ENCODE measurements around the gene PTGER3. TPM values are rescaled to one million over a fixed set of nuclear protein-coding genes. Genes with fewer than 3 reads are reported as not detected.

The PTGER3 gene
- total RNA-seq, 4 donors from 2014 or later: 5.8 to 20.7 (median 14.5) TPM

DNA sequence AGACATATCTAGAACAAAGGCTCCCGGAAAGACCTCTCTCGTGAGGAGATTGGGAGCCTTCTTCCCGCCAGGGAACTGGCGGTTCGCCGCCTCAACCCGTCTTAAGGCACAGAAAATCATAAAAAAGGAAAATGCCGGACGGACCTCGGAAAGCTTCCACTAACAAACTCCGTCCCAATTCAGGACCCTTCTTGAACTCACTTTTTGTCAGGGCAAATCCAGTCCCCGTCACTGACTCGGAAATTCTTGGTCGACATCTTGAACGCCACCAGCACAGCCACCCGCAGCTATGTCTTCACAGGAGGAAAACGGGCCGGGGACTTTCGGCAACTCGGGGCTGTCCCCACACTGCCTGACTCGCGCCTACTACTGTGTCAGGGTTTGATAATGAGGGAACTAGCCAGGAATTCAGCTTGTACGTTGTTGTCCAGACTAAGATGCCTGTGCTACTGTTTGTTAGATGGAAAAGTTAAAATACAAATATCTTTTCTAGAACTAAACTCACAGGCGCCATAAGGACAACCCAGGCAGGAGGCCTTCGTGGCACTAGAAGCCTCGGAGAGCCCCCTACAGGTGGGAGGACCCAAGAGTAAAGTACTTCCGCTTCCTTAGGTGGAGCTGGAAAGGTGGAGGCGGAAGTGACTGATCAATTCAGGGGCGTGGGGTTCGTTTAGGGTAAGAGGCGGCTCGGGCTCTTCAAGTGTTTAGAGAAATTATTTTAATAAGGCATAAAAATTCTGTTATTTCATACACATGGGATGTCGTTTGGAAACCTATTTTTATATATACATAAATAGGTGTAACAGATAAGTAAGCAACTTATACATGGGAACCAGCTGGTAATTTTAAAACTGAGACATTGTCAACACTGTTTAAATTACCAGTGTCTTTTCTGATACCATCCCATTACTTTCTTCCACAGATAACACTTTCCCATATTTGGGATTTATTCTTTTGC, 33.4 kb upstream of the PTGER3 start, which contains the start of gene ZRANB2:
Gene ZRANB2 (minus strand): TSS at position 297 of the 958 bp plus-strand sequence. CDS start 40 bp downstream, at position 257.
- Histone ChIP-seq H3K4me3 (peak within 1 kb of the TSS; percentile 70 to 96), H3K36me3 (peaks cover 0 to 24% of the 10 kb centered on the region in 2 donors), H3K9me3 (no peaks in the 10 kb centered on the region), H3K27me3 (no peaks in the 10 kb centered on the region), H3K4me1 (peaks cover 6 to 38% (median 14%) of the 10 kb centered on the region in 3 donors), H3K27ac (peak within 1 kb of the TSS; percentile 80 to 88 (median 86))
- ATAC-seq: peak; percentile 97
- 0% methylated on average over 21 to 23 of the region's 33 CpGs for WGBS, 2 donors (ENCODE audit: low coverage in 1 of 2)
- TF ChIP-seq, protein P1, sequence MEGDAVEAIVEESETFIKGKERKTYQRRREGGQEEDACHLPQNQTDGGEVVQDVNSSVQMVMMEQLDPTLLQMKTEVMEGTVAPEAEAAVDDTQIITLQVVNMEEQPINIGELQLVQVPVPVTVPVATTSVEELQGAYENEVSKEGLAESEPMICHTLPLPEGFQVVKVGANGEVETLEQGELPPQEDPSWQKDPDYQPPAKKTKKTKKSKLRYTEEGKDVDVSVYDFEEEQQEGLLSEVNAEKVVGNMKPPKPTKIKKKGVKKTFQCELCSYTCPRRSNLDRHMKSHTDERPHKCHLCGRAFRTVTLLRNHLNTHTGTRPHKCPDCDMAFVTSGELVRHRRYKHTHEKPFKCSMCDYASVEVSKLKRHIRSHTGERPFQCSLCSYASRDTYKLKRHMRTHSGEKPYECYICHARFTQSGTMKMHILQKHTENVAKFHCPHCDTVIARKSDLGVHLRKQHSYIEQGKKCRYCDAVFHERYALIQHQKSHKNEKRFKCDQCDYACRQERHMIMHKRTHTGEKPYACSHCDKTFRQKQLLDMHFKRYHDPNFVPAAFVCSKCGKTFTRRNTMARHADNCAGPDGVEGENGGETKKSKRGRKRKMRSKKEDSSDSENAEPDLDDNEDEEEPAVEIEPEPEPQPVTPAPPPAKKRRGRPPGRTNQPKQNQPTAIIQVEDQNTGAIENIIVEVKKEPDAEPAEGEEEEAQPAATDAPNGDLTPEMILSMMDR (IDR thresholded peaks at IDR 0.05): peak; percentile 33 to 72 (median 61)
- TF ChIP-seq POLR2AphosphoS5 (IDR thresholded peaks at IDR 0.05) (peak; percentile 50), POLR2A (IDR thresholded peaks at IDR 0.05) (peak; percentile 29 to 33), EP300 (IDR thresholded peaks at IDR 0.05) (no peak)

DNA sequence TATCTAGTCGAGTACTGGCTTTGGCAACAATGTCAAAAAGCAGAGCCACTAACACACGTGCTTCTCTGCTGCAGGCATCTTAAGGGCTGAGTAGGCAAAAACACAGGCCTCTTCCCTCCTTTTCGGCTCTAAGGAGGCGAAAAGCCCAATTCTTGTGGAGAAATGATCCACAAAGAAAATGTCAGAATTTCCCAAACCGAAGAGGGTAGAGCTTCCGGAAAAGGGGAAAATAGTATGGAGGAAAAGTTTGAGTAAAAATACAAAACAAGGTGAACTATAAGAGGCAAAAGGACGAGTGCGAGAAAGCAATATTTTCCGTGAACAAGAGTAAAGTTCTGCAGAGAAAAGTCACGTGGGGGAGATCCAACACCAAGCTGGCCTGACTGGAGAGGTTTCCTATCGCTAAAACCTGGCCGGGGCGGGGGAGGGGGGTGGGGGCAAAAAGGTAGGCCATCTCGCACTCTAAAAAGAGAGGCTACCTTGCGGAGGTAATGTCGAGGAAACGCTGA, 32.7 kb upstream of the PTGER3 start:
- TF ChIP-seq EP300 (IDR thresholded peaks at IDR 0.05): no peak
- no peak for TF ChIP-seq POLR2A (IDR thresholded peaks at IDR 0.05)
- TF ChIP-seq POLR2AphosphoS5 (IDR thresholded peaks at IDR 0.05): no peak
- TF ChIP-seq, protein P1 (IDR thresholded peaks at IDR 0.05): no peak
- peak overlapping the region; percentile 70 to 96 for H3K4me3 ChIP-seq
- H3K9me3 ChIP-seq: no peaks in the 10 kb centered on the region
- peaks cover 0 to 31% of the 10 kb centered on the region in 2 donors for H3K36me3 ChIP-seq
- H3K4me1 ChIP-seq: peaks cover 6 to 38% (median 14%) of the 10 kb centered on the region in 3 donors
- peak overlapping the region; percentile 80 to 88 (median 86) for H3K27ac ChIP-seq
- no peak for ATAC-seq
- H3K27me3 ChIP-seq: no peaks in the 10 kb centered on the region
- 0 to 2% methylated on average over 4 to 17 of the region's 17 CpGs for WGBS, 2 donors (ENCODE audit: low coverage in 1 of 2)

GRCh38 chr1:71074681-71075080, 27.1 kb upstream of the PTGER3 start:
- 86 to 100% methylated on average over 1 of the region's 1 CpG for WGBS, 2 donors (ENCODE audit: low coverage in 1 of 2)
- H3K36me3 ChIP-seq: peaks cover 11 to 83% of the 10 kb centered on the region in 2 donors

GRCh38 chr1:71072273-71072672, 24.7 kb upstream of the PTGER3 start:
- H3K4me3 ChIP-seq: no peak overlapping the region
- no peak overlapping the region for H3K27ac ChIP-seq
- H3K4me1 ChIP-seq: peaks cover 0 to 4% (median 0%) of the 10 kb centered on the region in 3 donors
- no peak for ATAC-seq
- H3K36me3 ChIP-seq: peaks cover 17 to 96% of the 10 kb centered on the region in 2 donors
- no peaks in the 10 kb centered on the region for H3K27me3 ChIP-seq
- H3K9me3 ChIP-seq: no peaks in the 10 kb centered on the region
- no peak for TF ChIP-seq EP300 (IDR thresholded peaks at IDR 0.05)
- no peak for TF ChIP-seq POLR2AphosphoS5 (IDR thresholded peaks at IDR 0.05)
- no peak for TF ChIP-seq POLR2A (IDR thresholded peaks at IDR 0.05)
- TF ChIP-seq, protein P1 (IDR thresholded peaks at IDR 0.05): no peak

More at GRCh38 chr1:71074681-71075080, 27.1 kb upstream of the PTGER3 start:
- Histone ChIP-seq H3K4me1 (peaks cover 6 to 27% (median 12%) of the 10 kb centered on the region in 3 donors), H3K4me3 (no peak overlapping the region), H3K27me3 (no peaks in the 10 kb centered on the region), H3K9me3 (no peaks in the 10 kb centered on the region), H3K27ac (no peak overlapping the region)
- no peak for TF ChIP-seq POLR2A (IDR thresholded peaks at IDR 0.05)
- no peak for TF ChIP-seq EP300 (IDR thresholded peaks at IDR 0.05)
- no peak for TF ChIP-seq POLR2AphosphoS5 (IDR thresholded peaks at IDR 0.05)
- TF ChIP-seq, protein P1 (IDR thresholded peaks at IDR 0.05): no peak
- no peak for ATAC-seq

Data from gastroesophageal sphincter (tissue), 4 donors.